ENCODE data around the gene SLC9A9. TPM values are rescaled to one million over a fixed set of nuclear protein-coding genes. Genes with fewer than 3 reads are reported as not detected.
A peak's percentile ranks its signal among the peaks of the same experiment; 100 is the strongest.

Gene SLC9A9
- total RNA-seq, 4 donors from 2014 or later, result 2.1 to 40.4 (median 7.2) TPM

DNA sequence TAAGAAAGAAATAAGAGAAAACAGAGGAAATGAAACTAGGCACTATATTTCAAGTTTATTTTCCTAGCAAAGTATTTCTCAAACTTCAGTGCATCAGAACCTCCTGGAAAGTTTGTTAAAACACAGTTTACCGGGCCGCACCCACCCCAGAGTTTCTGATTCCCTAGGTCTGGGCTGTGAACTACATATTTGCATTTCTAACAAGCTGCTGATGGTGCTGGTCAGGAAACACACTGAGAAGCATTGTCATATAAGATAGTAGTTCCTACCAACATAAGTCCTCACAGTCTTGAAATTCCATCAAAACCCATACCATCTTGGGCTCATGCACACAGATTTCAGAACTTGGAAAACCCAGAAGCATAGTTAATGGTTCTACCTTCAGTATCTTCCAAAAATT is 8.3 kb downstream of the SLC9A9 start:
- Histone ChIP-seq H3K27ac (no peak overlapping the region), H3K4me3 (no peak overlapping the region), H3K4me1 (no peaks in the 10 kb centered on the region), H3K36me3 (no peaks in the 10 kb centered on the region), H3K27me3 (no peaks in the 10 kb centered on the region), H3K9me3 (no peaks in the 10 kb centered on the region)
- no peak for DNase-seq
- TF ChIP-seq POLR2A (IDR thresholded peaks at IDR 0.05) (no peak), CTCF (IDR thresholded peaks at IDR 0.05) (no peak)

DNA sequence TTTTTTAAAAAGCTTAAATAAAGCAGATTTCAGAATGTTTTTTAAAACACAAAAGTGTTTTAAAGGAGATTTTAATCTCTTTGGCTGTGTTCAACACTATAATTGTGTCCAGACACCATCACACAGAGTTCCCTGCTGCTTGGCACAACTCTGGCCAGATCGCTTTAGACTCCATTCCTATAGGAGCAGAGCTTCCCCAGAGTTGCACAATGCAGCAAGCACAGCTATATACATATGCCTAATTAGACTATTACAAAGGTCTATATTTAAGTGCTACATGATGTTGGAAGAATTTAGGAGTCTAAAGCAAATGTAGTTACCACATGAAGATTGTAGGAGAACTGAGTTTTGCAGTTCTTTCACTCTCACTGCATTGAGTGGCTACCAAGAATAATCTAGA is 11.2 kb downstream of the SLC9A9 start:
- TF ChIP-seq CTCF (IDR thresholded peaks at IDR 0.05), result no peak
- TF ChIP-seq POLR2A (IDR thresholded peaks at IDR 0.05), result no peak

DNA sequence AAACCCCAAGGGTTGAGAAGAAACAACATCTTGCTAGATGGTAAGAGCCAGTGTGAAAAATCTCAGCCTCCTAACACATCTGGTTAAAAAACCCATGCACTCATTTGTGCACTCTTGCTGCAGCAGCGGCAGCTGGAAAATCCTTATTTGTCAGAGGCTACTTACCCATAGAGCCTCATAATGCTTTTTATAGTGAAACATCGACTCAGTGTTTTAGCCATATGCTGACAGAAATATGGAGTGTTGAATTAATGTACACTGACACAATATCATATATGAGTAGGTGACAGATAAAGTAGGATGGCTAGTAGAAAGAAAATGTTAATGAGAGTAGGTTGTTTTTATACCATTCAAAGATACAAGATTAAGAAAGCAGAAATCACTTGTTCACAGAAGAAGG is 13.0 kb downstream of the SLC9A9 start:
- H3K27me3 ChIP-seq, result no peaks in the 10 kb centered on the region
- H3K27ac ChIP-seq, result no peak overlapping the region
- no peak for TF ChIP-seq POLR2A (IDR thresholded peaks at IDR 0.05)
- no peak for TF ChIP-seq CTCF (IDR thresholded peaks at IDR 0.05)
- no peak for DNase-seq
- no peaks in the 10 kb centered on the region for H3K9me3 ChIP-seq
- no peak overlapping the region for H3K4me3 ChIP-seq
- peaks cover 0 to 10% (median 0%) of the 10 kb centered on the region in 4 donors for H3K4me1 ChIP-seq
- H3K36me3 ChIP-seq, result no peaks in the 10 kb centered on the region

More for the DNA sequence above, 11.2 kb downstream of the SLC9A9 start:
- no peak overlapping the region for H3K4me3 ChIP-seq
- H3K4me1 ChIP-seq, result peaks cover 0 to 4% (median 0%) of the 10 kb centered on the region in 4 donors
- no peaks in the 10 kb centered on the region for H3K36me3 ChIP-seq
- DNase-seq, result no peak
- H3K27ac ChIP-seq, result no peak overlapping the region
- H3K27me3 ChIP-seq, result no peaks in the 10 kb centered on the region
- H3K9me3 ChIP-seq, result no peaks in the 10 kb centered on the region

DNA sequence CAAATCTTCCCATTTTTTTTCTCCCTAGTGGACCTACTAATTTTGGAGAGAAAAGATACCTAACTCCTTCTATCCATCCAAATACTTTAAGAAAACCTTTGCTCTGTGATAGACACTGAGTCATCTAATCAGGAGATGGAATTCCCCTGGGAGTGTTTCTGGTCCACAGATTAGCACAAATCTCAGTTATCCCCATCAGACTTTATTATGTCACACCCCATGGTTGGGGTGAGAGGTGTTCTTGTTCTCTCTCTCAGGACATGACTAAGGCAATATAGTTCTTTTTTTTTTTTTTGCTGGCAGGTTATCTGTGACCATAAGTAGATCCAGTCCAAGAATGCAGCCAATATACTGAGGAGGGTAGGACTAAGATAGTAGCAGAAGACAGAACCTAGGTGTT is 15.8 kb downstream of the SLC9A9 start:
- H3K9me3 ChIP-seq, result no peaks in the 10 kb centered on the region
- H3K36me3 ChIP-seq, result no peaks in the 10 kb centered on the region
- TF ChIP-seq CTCF (IDR thresholded peaks at IDR 0.05) (no peak), POLR2A (IDR thresholded peaks at IDR 0.05) (no peak)
- H3K27me3 ChIP-seq, result no peaks in the 10 kb centered on the region
- no peak for DNase-seq
- H3K4me3 ChIP-seq, result no peak overlapping the region
- peaks cover 0 to 10% (median 0%) of the 10 kb centered on the region in 4 donors for H3K4me1 ChIP-seq
- H3K27ac ChIP-seq, result no peak overlapping the region

DNA sequence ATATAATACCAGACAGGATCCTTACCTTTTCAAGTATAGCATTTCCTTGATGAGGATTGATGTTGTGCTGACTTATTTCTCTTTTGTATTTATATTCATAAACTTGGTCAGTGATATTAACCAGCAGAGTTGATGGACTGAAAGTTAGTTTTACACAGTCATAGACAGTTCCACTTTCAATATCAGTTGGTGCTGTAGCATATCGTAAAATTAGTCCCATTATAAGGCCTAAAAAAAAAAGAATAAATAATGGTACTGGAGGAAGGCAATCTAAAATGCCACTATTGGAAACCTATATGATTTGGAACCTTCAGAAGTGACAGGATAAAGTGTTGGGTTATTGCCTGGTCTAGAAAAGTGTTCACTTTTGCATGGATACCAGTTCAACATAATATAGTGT is 16.3 kb downstream of the SLC9A9 start:
- Histone ChIP-seq H3K27me3 (no peaks in the 10 kb centered on the region), H3K4me1 (peaks cover 0 to 10% (median 0%) of the 10 kb centered on the region in 4 donors), H3K9me3 (no peaks in the 10 kb centered on the region), H3K36me3 (no peaks in the 10 kb centered on the region), H3K27ac (no peak overlapping the region), H3K4me3 (no peak overlapping the region)
- TF ChIP-seq POLR2A (IDR thresholded peaks at IDR 0.05) (no peak), CTCF (IDR thresholded peaks at IDR 0.05) (no peak)
- no peak for DNase-seq

- Histone ChIP-seq H3K9me3 (no peaks in the 10 kb centered on the region), H3K4me1 (peaks cover 0 to 10% (median 0%) of the 10 kb centered on the region in 4 donors), H3K4me3 (no peak overlapping the region), H3K27ac (peak overlapping the region in 1 of 4 donors; percentile 48), H3K36me3 (no peaks in the 10 kb centered on the region), H3K27me3 (no peaks in the 10 kb centered on the region)
- no peak for DNase-seq
- TF ChIP-seq CTCF (IDR thresholded peaks at IDR 0.05), result no peak
- no peak for TF ChIP-seq POLR2A (IDR thresholded peaks at IDR 0.05)
These were observed 17.1 kb downstream of the SLC9A9 start for GRCh38 chr3:143831208-143831607.
